Spleen (tissue), 11 donors: ENCODE results near the gene EBNA1BP2. TPM values are rescaled to one million over a fixed set of nuclear protein-coding genes. Genes with fewer than 3 reads are reported as not detected.

Experiments
- DNase-seq: peaks from one replicate; pipeline ENCODE4 v3.0.0-alpha.2; 2020
- H3K27ac ChIP-seq, 8 donors: fragments of 200-600 bp; sonication (generic) in 7 of 8; 1 replicate in 4 of 8; 2 replicates in 4 of 8; pipeline versions ENCODE4 v1.5.0 to v1.8.0; 2016 to 2021; ENCODE audit warnings: inconsistent platforms in 4 of 8, mild to moderate bottlenecking in 4 of 8, moderate library complexity in 1 of 8
- H3K27me3 ChIP-seq, 7 donors: fragments of 200-600 bp; sonication (generic) in 6 of 7; replicated peaks in 1 of 7; 1 replicate in 4 of 7; 2 replicates in 3 of 7; pipeline versions ENCODE4 v1.5.0 to v1.8.0; 2016 to 2021; ENCODE audit warnings: inconsistent platforms in 3 of 7, mild to moderate bottlenecking in 1 of 7
- H3K36me3 ChIP-seq, 6 donors: fragments of 200-600 bp; sonication (generic) in 5 of 6; 1 replicate in 4 of 6; 2 replicates in 2 of 6; pipeline versions ENCODE4 v1.5.0 to v1.8.0; 2016 to 2021; ENCODE audit warnings: inconsistent platforms in 2 of 6
- H3K4me1 ChIP-seq, 6 donors: fragments of 200-600 bp; sonication (generic) in 5 of 6; 1 replicate in 3 of 6; 2 replicates in 3 of 6; pipeline versions ENCODE4 v1.5.0 to v1.8.0; 2016 to 2021; ENCODE audit warnings: inconsistent platforms in 3 of 6
- H3K4me3 ChIP-seq, 8 donors: fragments of 200-600 bp; sonication (generic) in 7 of 8; 1 replicate in 4 of 8; 2 replicates in 4 of 8; pipeline versions ENCODE4 v1.5.0 to v1.8.0; 2016 to 2021; ENCODE audit warnings: inconsistent platforms in 4 of 8, mild to moderate bottlenecking in 4 of 8, moderate library complexity in 2 of 8
- H3K9me3 ChIP-seq, 8 donors: fragments of 200-600 bp; sonication (generic) in 7 of 8; 1 replicate in 4 of 8; 2 replicates in 4 of 8; pipeline versions ENCODE4 v1.5.0 to v1.8.0; 2016 to 2021; ENCODE audit warnings: inconsistent platforms in 4 of 8
- CTCF ChIP-seq, 11 experiments: fragments of 200-600 bp in 7 of 11; fragments of 450-650 bp in 4 of 11; sonication (generic) in 4 of 11; IDR thresholded peaks in 8 of 11; conservative IDR thresholded peaks in 3 of 11; 1 replicate in 7 of 11; 2 replicates in 4 of 11; pipeline versions ENCODE4 v1.4.0 to v1.8.0; 2016 to 2021; ENCODE audit warnings: antibody characterized with exemption in 11 of 11, inconsistent platforms in 4 of 11, mild to moderate bottlenecking in 1 of 11
- POLR2A ChIP-seq, 3 donors: fragments of 450-650 bp; IDR thresholded peaks; one replicate each; pipeline ENCODE4 v1.5.1; 2017; ENCODE audit warnings: antibody characterized with exemption in 3 of 3, mild to moderate bottlenecking in 1 of 3
- POLR2AphosphoS5 ChIP-seq, 3 donors: sonication (generic); formaldehyde crosslinking; IDR thresholded peaks; one replicate each; pipeline ENCODE4 v1.5.1; 2017; ENCODE audit warnings: antibody characterized with exemption in 3 of 3
- WGBS, 5 donors: extraction: QIAGEN DNeasy Blood & Tissue Kit in 3 of 5; methylation state at CpG; one replicate each; pipeline versions ENCODE4 v1.1.5 to v1.1.7; 2013 to 2018; 5-methylcytosine and 5-hydroxymethylcytosine counted together
- intact Hi-C: fragments of 100-400 bp; cut with DNase I; formaldehyde crosslinking; loops from one replicate; pipeline ENCODE4 v1.15.0; 2023; ENCODE audit warnings: low total_unique reads
- polyA plus RNA-seq, 3 donors: library from polyadenylated mRNA; stranded (reverse); fragments of 200-250 nt; gene quantifications; one replicate each; pipeline ENCODE4 v1.2.1, GENCODE V29; 2013
- total RNA-seq, 7 donors: library from RNA; depleted of rRNA in 3 of 7; stranded (reverse); fragments of >200 nt in 3 of 7; fragmentation: NEBNext Ultra II Directional in 4 of 7; extraction: Animal tissue kit (Norgen Biotek cat#: 25700) in 4 of 7; gene quantifications; one replicate each; pipeline versions ENCODE4 v1.1.0 to v1.2.1, GENCODE V29; 2016 to 2021
- donor health status: healthy with polysubstance abuse.
- donor health status: DM: no; HTN: no; CAD: no; lungs with moderate emphysema.
- donor health status: DM: no; HTN: no; CAD: no.
- donor health status: Bipolar disorder and iron deficiency.
- donor health status: healthy.
- donor health status: DM: no; HTN: no; CAD: no.
- donor health status: DM: yes; HTN: yes; CAD: no.

Gene EBNA1BP2
- total and polyA plus RNA-seq, 10 donors: 22.7 to 49.7 (median 33.1) TPM

GRCh38 chr1:43184995-43185394, 12.9 kb upstream of the EBNA1BP2 start:
- Histone ChIP-seq H3K27me3 (no peaks in the 10 kb centered on the region), H3K27ac (no peak overlapping the region), H3K4me3 (no peak overlapping the region), H3K4me1 (no peaks in the 10 kb centered on the region), H3K9me3 (peaks cover 0 to 6% (median 0%) of the 10 kb centered on the region in 8 donors), H3K36me3 (no peaks in the 10 kb centered on the region)
- 88 to 96% (median 90%) methylated on average over 3 of the region's 3 CpGs for WGBS, 5 donors
- TF ChIP-seq CTCF (IDR thresholded peaks at IDR 0.05 in 8 of 11, conservative IDR thresholded peaks at IDR 0.05 in 3 of 11): no peak
- TF ChIP-seq POLR2A (IDR thresholded peaks at IDR 0.05): no peak
- no peak for TF ChIP-seq POLR2AphosphoS5 (IDR thresholded peaks at IDR 0.05)
- intact Hi-C loops: no loop called here
- DNase-seq: no peak

GRCh38 chr1:43184388-43184787, 12.3 kb upstream of the EBNA1BP2 start:
- TF ChIP-seq POLR2A (IDR thresholded peaks at IDR 0.05): no peak
- TF ChIP-seq POLR2AphosphoS5 (IDR thresholded peaks at IDR 0.05): no peak
- no peak for TF ChIP-seq CTCF (IDR thresholded peaks at IDR 0.05 in 8 of 11, conservative IDR thresholded peaks at IDR 0.05 in 3 of 11)
- H3K4me3 ChIP-seq: no peak overlapping the region
- intact Hi-C loops: no loop called here
- H3K27ac ChIP-seq: no peak overlapping the region
- no peaks in the 10 kb centered on the region for H3K36me3 ChIP-seq
- 89 to 100% (median 94%) methylated on average over 3 of the region's 3 CpGs for WGBS, 5 donors
- no peaks in the 10 kb centered on the region for H3K9me3 ChIP-seq
- no peak for DNase-seq
- H3K27me3 ChIP-seq: no peaks in the 10 kb centered on the region
- no peaks in the 10 kb centered on the region for H3K4me1 ChIP-seq

- Histone ChIP-seq H3K4me1 (peaks cover 0 to 5% (median 3%) of the 10 kb centered on the region in 6 donors), H3K27ac (no peak overlapping the region), H3K9me3 (no peaks in the 10 kb centered on the region), H3K27me3 (peaks cover 0 to 34% (median 4%) of the 10 kb centered on the region in 7 donors), H3K4me3 (no peak overlapping the region), H3K36me3 (no peaks in the 10 kb centered on the region)
- no peak for TF ChIP-seq POLR2AphosphoS5 (IDR thresholded peaks at IDR 0.05)
- no peak for DNase-seq
- intact Hi-C loops: no loop called here
- WGBS, 5 donors: 71 to 75% (median 72%) methylated on average over 4 of the region's 4 CpGs
Observed at GRCh38 chr1:43177691-43178090, 5.6 kb upstream of the EBNA1BP2 start.

GRCh38 chr1:43174873-43175272, 2.8 kb upstream of the EBNA1BP2 start:
- Histone ChIP-seq H3K9me3 (no peaks in the 10 kb centered on the region), H3K27me3 (peaks cover 0 to 34% (median 4%) of the 10 kb centered on the region in 7 donors), H3K36me3 (peaks cover 0 to 10% (median 7%) of the 10 kb centered on the region in 6 donors), H3K4me1 (peaks cover 4 to 27% (median 22%) of the 10 kb centered on the region in 6 donors), H3K27ac (no peak overlapping the region), H3K4me3 (no peak overlapping the region)
- no peak for DNase-seq
- intact Hi-C loops: no loop called here
- 73 to 86% (median 80%) methylated on average over 2 of the region's 2 CpGs for WGBS, 5 donors
- TF ChIP-seq POLR2A (IDR thresholded peaks at IDR 0.05) (no peak), POLR2AphosphoS5 (IDR thresholded peaks at IDR 0.05) (no peak), CTCF (IDR thresholded peaks at IDR 0.05 in 8 of 11, conservative IDR thresholded peaks at IDR 0.05 in 3 of 11) (no peak)
